GM12891 (cell line): ENCODE measurements around the gene KBTBD2.
"Not testable (repeated sequence)": the region's sequence is repeated elsewhere in the genome, so short reads cannot be mapped to it uniquely, and the experiment has no call there.

Experiments used
- DNase-seq: peaks from one replicate; pipeline ENCODE4 v3.0.0; 2011; ENCODE audit warnings: low spot score; ENCODE audit not compliant: insufficient read length
- FAIRE-seq: peaks from 2 replicates; lab custom pipeline; 2011; peaks lifted over from hg19 to GRCh38; lab: Jason Lieb, UNC
- PAX5 ChIP-seq: IDR thresholded peaks from 2 replicates; pipeline ENCODE4 v1.6.1; 2011; ENCODE audit warnings: low read length, moderate library complexity, mild to moderate bottlenecking; ENCODE audit not compliant: insufficient read depth, severe bottlenecking
- POLR2A ChIP-seq: IDR thresholded peaks from 2 replicates; pipeline ENCODE4 v1.6.1; 2011; ENCODE audit warnings: low read depth, low read length, control low read depth
- POLR2AphosphoS5 ChIP-seq: IDR thresholded peaks from 2 replicates; pipeline ENCODE4 v1.6.1; 2011; ENCODE audit warnings: low read depth, low read length, control low read depth
- POU2F2 ChIP-seq: IDR thresholded peaks from 2 replicates; pipeline ENCODE4 v1.6.1; 2011; ENCODE audit warnings: low read depth, mild to moderate bottlenecking, control low read depth, low read length, moderate library complexity
- SPI1 ChIP-seq: IDR thresholded peaks from 2 replicates; pipeline ENCODE4 v1.6.1; 2011; ENCODE audit warnings: low read depth, low read length, control low read depth
- TAF1 ChIP-seq: IDR thresholded peaks from 2 replicates; pipeline ENCODE4 v1.6.1; 2011; ENCODE audit warnings: low read depth, low read length, control low read depth

Gene KBTBD2

DNA sequence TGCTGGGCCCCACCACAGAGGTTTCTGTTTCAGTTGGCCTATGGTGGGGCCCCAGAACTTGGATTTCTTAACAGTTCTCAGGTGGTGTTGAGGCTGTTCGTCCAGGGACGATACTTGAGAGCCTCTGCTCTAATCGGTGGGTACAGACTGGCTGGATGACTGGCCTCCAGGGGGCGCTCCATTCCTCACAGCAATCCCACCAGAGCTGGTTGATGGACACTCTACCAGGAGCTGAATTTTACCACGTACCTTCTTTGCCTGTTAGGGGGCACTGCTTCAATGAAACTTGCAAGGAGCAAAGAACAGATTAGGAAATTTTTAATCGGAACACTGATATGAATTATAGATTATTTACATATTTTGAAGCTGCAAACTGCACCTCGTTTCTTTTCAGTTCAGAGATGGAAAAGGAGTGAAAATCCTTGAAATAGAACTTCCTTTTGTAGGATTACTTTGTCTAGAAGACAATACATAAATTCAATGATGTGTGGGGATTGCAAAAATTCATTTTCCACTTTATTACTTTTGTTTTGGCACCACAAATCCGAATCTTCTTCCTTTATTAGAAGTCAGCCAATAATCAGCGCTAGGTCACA is 44.8 kb downstream of the KBTBD2 start:
- peak; percentile 88 for FAIRE-seq
- DNase-seq, result peak; percentile 28
- no peak for TF ChIP-seq POLR2AphosphoS5
- no peak for TF ChIP-seq POU2F2
- TF ChIP-seq TAF1, result no peak
- no peak for TF ChIP-seq SPI1
- no peak for TF ChIP-seq POLR2A
- TF ChIP-seq PAX5, result no peak

DNA sequence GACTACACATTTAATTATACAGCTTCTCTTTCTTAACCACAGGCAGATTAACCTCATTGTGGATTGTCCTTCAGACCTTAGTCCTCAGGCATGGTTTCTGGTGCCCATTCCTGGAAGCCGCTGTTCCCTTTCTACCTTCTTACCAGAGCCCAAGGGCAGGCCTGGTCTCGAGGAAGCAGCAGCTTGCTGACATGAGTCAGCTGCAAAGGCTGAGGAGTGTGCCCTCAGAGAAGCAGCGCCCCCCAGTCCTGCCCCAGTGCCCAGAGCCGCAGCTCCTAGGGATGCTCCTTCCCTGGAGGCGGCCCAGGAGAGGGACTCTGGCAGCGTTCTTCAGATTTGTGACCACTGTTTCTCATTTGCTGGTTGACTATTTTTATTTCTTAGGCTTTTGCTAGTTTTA is 46.8 kb downstream of the KBTBD2 start:
- not testable (repeated sequence) for DNase-seq, FAIRE-seq

DNA sequence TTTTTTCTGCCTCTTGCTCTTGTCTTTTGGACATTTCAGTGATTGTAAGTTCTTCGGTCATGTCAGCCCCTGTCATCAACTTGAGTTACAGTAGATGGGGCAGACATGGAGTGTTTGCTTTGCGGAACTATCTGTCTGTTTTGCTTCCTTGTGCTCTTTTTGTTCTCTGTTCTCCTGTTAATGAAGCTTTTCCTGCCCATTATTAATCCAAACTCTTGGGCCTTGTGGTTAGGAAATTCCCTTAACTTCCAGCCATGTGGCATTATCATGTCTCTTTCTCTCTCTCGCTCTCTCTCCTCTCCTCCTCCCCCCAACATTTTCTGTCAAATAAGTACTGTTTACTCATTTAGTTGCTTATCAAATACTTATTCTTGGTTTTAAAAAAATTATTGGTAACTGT is 47.8 kb downstream of the KBTBD2 start:
- FAIRE-seq, DNase-seq: not testable (repeated sequence)

DNA sequence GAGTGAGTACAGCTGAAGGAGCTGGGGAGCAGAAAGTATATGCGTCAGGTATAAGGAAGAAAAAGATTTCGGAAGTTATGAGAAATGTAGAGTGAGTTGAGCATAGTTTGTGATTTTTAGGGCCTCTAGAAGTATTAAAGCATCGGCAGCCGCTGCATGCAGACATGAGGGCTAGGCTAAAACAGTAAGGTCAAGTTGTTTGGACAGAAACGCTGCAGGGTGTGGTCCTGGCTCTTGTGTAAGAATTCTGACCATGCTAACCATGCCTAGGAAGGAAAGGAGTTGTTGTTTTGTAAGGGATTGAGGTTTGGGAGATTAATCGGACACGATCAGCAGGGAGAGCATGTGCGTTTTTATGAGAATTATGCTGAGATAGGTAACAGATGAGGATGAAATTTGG is 51.7 kb downstream of the KBTBD2 start:
- not testable (repeated sequence) for DNase-seq, FAIRE-seq

DNA sequence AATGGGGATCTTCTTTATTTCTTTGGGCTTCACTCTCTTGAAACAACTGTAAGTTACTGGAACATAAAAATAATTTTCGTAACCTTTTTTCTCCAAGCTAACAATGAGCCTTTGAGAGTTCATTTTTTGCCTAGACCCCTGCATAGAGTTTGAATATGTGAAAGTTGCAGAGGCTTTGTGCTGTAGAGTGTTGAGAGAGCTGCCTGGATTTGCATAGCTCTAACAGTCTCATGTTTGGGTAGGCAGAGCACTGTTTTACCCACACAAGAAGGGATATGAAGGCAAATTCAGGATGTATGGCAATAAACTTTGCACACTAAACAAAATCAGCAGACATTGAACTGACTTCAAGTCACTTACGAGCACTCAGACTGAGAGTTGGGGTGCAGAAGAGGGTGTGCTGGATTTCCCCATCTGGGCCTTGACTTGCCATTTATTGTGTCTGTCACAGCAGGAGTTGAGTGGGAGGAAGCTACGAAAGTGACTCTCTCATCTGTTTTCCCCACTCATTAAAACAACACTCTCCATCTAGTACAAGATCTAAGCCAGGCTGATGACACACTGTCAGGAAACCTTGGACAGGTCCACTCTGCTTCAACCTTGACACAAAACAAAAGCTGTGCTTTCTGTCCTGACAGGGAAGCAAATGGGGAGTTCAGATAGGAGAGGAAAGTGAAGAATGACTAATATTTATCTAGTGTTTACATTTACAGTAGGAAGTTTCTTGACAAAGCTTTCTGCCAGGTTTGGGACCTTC is 62.4 kb downstream of the KBTBD2 start:
- FAIRE-seq, result peak; percentile 87
- not testable (repeated sequence) for DNase-seq
